HFF-Myc (cell line): ENCODE results near the gene ECM1.

Experiments
- DNase-seq: peaks from one replicate; pipeline ENCODE4 v3.0.0-alpha.2; 2011; ENCODE audit warnings: low read depth; ENCODE audit errors: extremely low read depth
- H3K4me3 ChIP-seq: replicated peaks from 2 replicates; pipeline ENCODE4 v1.5.1; 2011; ENCODE audit warnings: low read depth, mild to moderate bottlenecking, control low read depth, low read length
- CTCF ChIP-seq: IDR thresholded peaks from 2 replicates; pipeline ENCODE4 v1.5.1; 2012; ENCODE audit warnings: mild to moderate bottlenecking, low read depth, low read length, control low read depth; ENCODE audit errors: missing control alignments

The ECM1 gene

GRCh38 chr1:150552128-150552910 lies 44.4 kb downstream of the ECM1 start:
- no peak for DNase-seq
- no peak for TF ChIP-seq CTCF
- no peak overlapping the region for H3K4me3 ChIP-seq

GRCh38 chr1:150552911-150553289 lies 45.0 kb downstream of the ECM1 start:
- no peak overlapping the region for H3K4me3 ChIP-seq
- no peak for DNase-seq
- no peak for TF ChIP-seq CTCF

- DNase-seq, result no peak
- TF ChIP-seq CTCF, result no peak
- no peak overlapping the region for H3K4me3 ChIP-seq
Observed at GRCh38 chr1:150553392-150554085, 45.6 kb downstream of the ECM1 start.

- DNase-seq, result no peak
- H3K4me3 ChIP-seq, result no peak overlapping the region
- no peak for TF ChIP-seq CTCF
Observed at GRCh38 chr1:150554086-150554452, 46.2 kb downstream of the ECM1 start.

GRCh38 chr1:150555198-150555970 lies 47.5 kb downstream of the ECM1 start:
- no peak for TF ChIP-seq CTCF
- DNase-seq, result no peak
- H3K4me3 ChIP-seq, result no peak overlapping the region

GRCh38 chr1:150555971-150556865 lies 48.3 kb downstream of the ECM1 start:
- no peak for DNase-seq
- TF ChIP-seq CTCF, result no peak
- H3K4me3 ChIP-seq, result no peak overlapping the region
